B cell (primary cell): ENCODE measurements around the gene SNW1. TPM values are rescaled to one million over a fixed set of nuclear protein-coding genes. Genes with fewer than 3 reads are reported as not detected.

Experiments
- ATAC-seq: fragments of 200-7000 bp; cut with Tn5 transposase; one replicate; pipeline ENCODE4 v1.10.0; 2021; ENCODE audit warnings: low read depth, mild to moderate bottlenecking, moderate number of reproducible peaks, moderate library complexity
- CTCF ChIA-PET: fragments of 350-600 bp; sonication (Branson Sonifier 250); formaldehyde crosslinking; loops from one replicate; lab custom pipeline; 2021; ENCODE audit warnings: antibody characterized with exemption, inconsistent platforms; lab: Charles Lee
- POLR2A ChIA-PET: fragments of 350-600 bp; sonication (Branson Sonifier 250); formaldehyde crosslinking; loops from one replicate; lab custom pipeline; 2021; ENCODE audit warnings: antibody characterized with exemption; lab: Charles Lee
- DNase-seq: peaks from one replicate; pipeline ENCODE4 v3.0.0; 2013
- H2AFZ ChIP-seq: 2 replicates; pipeline ENCODE4 v1.6.1; 2012; ENCODE audit warnings: mild to moderate bottlenecking, low read depth, low read length; ENCODE audit not compliant: insufficient read depth, poor library complexity, severe bottlenecking
- H3K27ac ChIP-seq, 2 donors: 1 replicate in 1 of 2; 2 replicates in 1 of 2; pipeline ENCODE4 v1.5.1; 2012 to 2013; ENCODE audit warnings: low read length in 2 of 2, mild to moderate bottlenecking in 2 of 2, moderate library complexity in 1 of 2
- H3K27me3 ChIP-seq, 4 experiments: fragments of 200-600 bp in 1 of 4; sonication (generic) in 1 of 4; replicated peaks in 1 of 4; 1 replicate in 2 of 4; 2 replicates in 2 of 4; pipeline versions ENCODE4 v1.6.1 to v1.7.0; 2013 to 2016; ENCODE audit warnings: low read length in 3 of 4, mild to moderate bottlenecking in 2 of 4, mixed read lengths in 1 of 4, moderate library complexity in 1 of 4; ENCODE audit not compliant: insufficient read depth in 4 of 4, control insufficient read depth in 3 of 4; ENCODE audit errors: control extremely low read depth in 1 of 4
- H3K36me3 ChIP-seq, 2 experiments: replicated peaks in 1 of 2; 1 replicate in 1 of 2; 2 replicates in 1 of 2; pipeline versions ENCODE4 v1.6.1 to v1.7.1; 2013; ENCODE audit warnings: low read length in 1 of 2; ENCODE audit not compliant: insufficient read depth in 2 of 2, control insufficient read depth in 1 of 2; ENCODE audit errors: control extremely low read depth in 1 of 2, extremely low read depth in 1 of 2
- H3K4me1 ChIP-seq, 2 donors: fragments of 200-600 bp in 1 of 2; sonication (generic) in 1 of 2; 1 replicate in 1 of 2; 2 replicates in 1 of 2; pipeline versions ENCODE4 v1.5.1 to v1.6.1; 2013 to 2017; ENCODE audit warnings: low read length in 2 of 2; ENCODE audit not compliant: control insufficient read depth in 2 of 2, insufficient read depth in 2 of 2
- H3K4me2 ChIP-seq: replicated peaks from 2 replicates; pipeline ENCODE3; 2012; ENCODE audit warnings: mild to moderate bottlenecking, low read depth, low read length; ENCODE audit not compliant: poor library complexity, severe bottlenecking
- H3K4me3 ChIP-seq, 5 experiments: fragments of 200-600 bp in 1 of 5; sonication (generic) in 1 of 5; 1 replicate in 3 of 5; 2 replicates in 2 of 5; pipeline versions ENCODE4 v1.5.1 to v1.7.0; 2011 to 2016; ENCODE audit warnings: low read length in 4 of 5, mild to moderate bottlenecking in 4 of 5, low read depth in 2 of 5, control low read depth in 1 of 5, moderate library complexity in 1 of 5; ENCODE audit not compliant: insufficient read depth in 1 of 5; ENCODE audit errors: control extremely low read depth in 1 of 5, extremely low read depth in 1 of 5
- H3K79me2 ChIP-seq: fragments of 200-600 bp; sonication (generic); one replicate; pipeline ENCODE4 v1.6.0; 2016; ENCODE audit warnings: low read length; ENCODE audit not compliant: control insufficient read depth, insufficient read depth
- H3K9ac ChIP-seq: fragments of 200-600 bp; sonication (generic); 2 replicates; pipeline ENCODE4 v1.6.1; 2017; ENCODE audit warnings: mild to moderate bottlenecking, low read length, moderate library complexity
- H3K9me3 ChIP-seq, 3 donors: one replicate each; pipeline versions ENCODE4 v1.6.1 to v1.7.1; 2013; ENCODE audit warnings: low read length in 2 of 3; ENCODE audit not compliant: control insufficient read depth in 2 of 3, insufficient read depth in 1 of 3; ENCODE audit errors: control extremely low read depth in 1 of 3
- H4K20me1 ChIP-seq: 2 replicates; pipeline ENCODE4 v1.6.0; 2012; ENCODE audit warnings: mild to moderate bottlenecking, low read length; ENCODE audit not compliant: insufficient read depth, control insufficient read depth, poor library complexity, severe bottlenecking
- H3K27ac Mint-ChIP-seq: one replicate; pipeline ENCODE4 v1.8.0; 2021; ENCODE audit warnings: mixed read lengths
- H3K27me3 Mint-ChIP-seq: one replicate; pipeline ENCODE4 v1.8.0; 2021; ENCODE audit warnings: mixed read lengths
- H3K4me1 Mint-ChIP-seq: one replicate; pipeline ENCODE4 v1.8.0; 2021; ENCODE audit warnings: mixed read lengths
- H3K4me3 Mint-ChIP-seq: one replicate; pipeline ENCODE4 v1.8.0; 2021; ENCODE audit warnings: mixed read lengths
- H3K9me3 Mint-ChIP-seq: one replicate; pipeline ENCODE4 v1.8.0; 2022; ENCODE audit warnings: mixed read lengths; ENCODE audit not compliant: insufficient read depth
- CTCF ChIP-seq: fragments of 200-600 bp; IDR thresholded peaks from one replicate; pipeline ENCODE4 v1.8.0; 2022; ENCODE audit warnings: antibody characterized with exemption, mild to moderate bottlenecking
- EZH2 ChIP-seq: IDR thresholded peaks from 2 replicates; pipeline ENCODE4 v1.6.1; 2012; ENCODE audit warnings: borderline replicate concordance, low read depth, mild to moderate bottlenecking, moderate library complexity, low read length; ENCODE audit not compliant: insufficient read depth, poor library complexity, severe bottlenecking
- WGBS: methylation state at CpG from one replicate; pipeline ENCODE4 v1.1.5; 2013; ENCODE audit warnings: missing lambda C conversion rate; ENCODE audit not compliant: insufficient coverage; 5-methylcytosine and 5-hydroxymethylcytosine counted together
- intact Hi-C: fragments of 100-400 bp; cut with micrococcal nuclease; formaldehyde crosslinking; loops from one replicate; pipeline ENCODE4 v1.10.0; 2022
- polyA plus RNA-seq: library from polyadenylated mRNA; depleted of rRNA; stranded (reverse); fragments of >200 nt; gene quantifications from 2 replicates; pipeline ENCODE4 v1.2.3, GENCODE V29; 2012
- total RNA-seq, 2 donors: library from RNA; stranded (reverse); fragments of 120-200 nt in 1 of 2; gene quantifications; 1 replicate in 1 of 2; 2 replicates in 1 of 2; pipeline versions ENCODE4 v1.2.3 to v1.2.4, GENCODE V29; 2013 to 2022

The SNW1 gene
- total and polyA plus RNA-seq, 2 donors (not counting 1 experiment from before 2014, with no cell fraction given): 15.0 to 86.4 TPM

DNA sequence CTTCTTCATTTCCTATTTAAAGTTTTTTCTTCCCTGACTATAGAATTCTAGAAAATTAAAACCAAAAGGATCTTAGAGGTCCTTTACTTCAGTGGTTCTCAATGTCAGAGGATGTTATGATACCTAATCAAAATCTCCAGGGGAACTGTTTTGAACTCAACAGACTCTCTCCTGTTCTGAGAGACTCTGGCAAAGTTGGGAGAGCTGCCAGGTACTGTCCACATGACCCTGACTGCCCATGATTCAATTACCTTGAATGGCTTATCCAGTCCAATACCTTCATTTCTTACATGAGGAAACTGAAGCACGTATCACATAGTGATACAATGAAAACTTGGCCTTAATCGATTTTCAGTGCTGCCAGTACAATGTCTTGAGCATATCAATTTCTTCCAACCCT, 69.7 kb downstream of the SNW1 start:
- Histone ChIP-seq H3K79me2 (peaks cover 5% of the 10 kb centered on the region), H3K4me2 (no peak overlapping the region), H3K4me1 (no peaks in the 10 kb centered on the region), H3K27ac (no peak overlapping the region), H3K4me3 (no peak overlapping the region), H3K9me3 (no peaks in the 10 kb centered on the region), H3K36me3 (peaks cover 5 to 50% of the 10 kb centered on the region in 2 experiments), H2AFZ (no peak overlapping the region), H3K27me3 (no peaks in the 10 kb centered on the region), H4K20me1 (peaks cover 20% of the 10 kb centered on the region), H3K9ac (no peak overlapping the region)
- DNase-seq (no peak), ATAC-seq (no peak)
- Mint-ChIP-seq H3K27ac (no peak overlapping the region), H3K4me1 (no peaks in the 10 kb centered on the region), H3K27me3 (no peaks in the 10 kb centered on the region), H3K9me3 (no peaks in the 10 kb centered on the region), H3K4me3 (no peak overlapping the region)
- 100% methylated on average over 2 of the region's 2 CpGs for WGBS
- ChIA-PET CTCF (no interaction called here), POLR2A (no interaction called here)
- TF ChIP-seq CTCF (no peak), EZH2 (no peak)
- intact Hi-C loops: no loop called here

GRCh38 chr14:77682158-77682553, 78.8 kb downstream of the SNW1 start:
- H3K4me3 Mint-ChIP-seq: no peak overlapping the region
- intact Hi-C loops: no loop called here
- Histone ChIP-seq H3K36me3 (peaks cover 10 to 12% of the 10 kb centered on the region in 2 experiments), H2AFZ (no peak overlapping the region), H3K27ac (no peak overlapping the region), H3K4me2 (no peak overlapping the region), H4K20me1 (no peaks in the 10 kb centered on the region), H3K9me3 (no peaks in the 10 kb centered on the region), H3K4me1 (no peaks in the 10 kb centered on the region), H3K4me3 (no peak overlapping the region), H3K27me3 (no peaks in the 10 kb centered on the region), H3K79me2 (no peaks in the 10 kb centered on the region), H3K9ac (no peak overlapping the region)
- ChIA-PET CTCF (no interaction called here), POLR2A (no interaction called here)
- TF ChIP-seq EZH2 (no peak), CTCF (no peak)
- WGBS: no CpG with 5 or more reads among the region's 1 CpG
- H3K4me1 Mint-ChIP-seq: no peaks in the 10 kb centered on the region
- ATAC-seq: no peak
- H3K9me3 Mint-ChIP-seq: no peaks in the 10 kb centered on the region
- no peaks in the 10 kb centered on the region for H3K27me3 Mint-ChIP-seq
- H3K27ac Mint-ChIP-seq: no peak overlapping the region
- DNase-seq: no peak
